ACHN (cell line): Measurements from ENCODE around the gene FOLR2.
"Not testable (repeated sequence)": the region's sequence is repeated elsewhere in the genome, so short reads cannot be mapped to it uniquely, and the experiment has no call there.

Source experiments
- DNase-seq: peaks from one replicate; pipeline ENCODE4 v3.0.0-alpha.2; 2015
- in situ Hi-C: cut with HindIII; loops from 2 replicates; pipeline ENCODE4 v1.10.0; 2017; ENCODE audit warnings: low sequenced_read_pairs, low pct_ligation_motif_present, low pct_unique_long_range_greater_than_20kb

Gene FOLR2

GRCh38 chr11:72216638-72217037 lies at the start of gene FOLR2:
Gene FOLR2 (plus strand): TSS chr11:72216794. CDS start chr11:72218585, 1,791 bp downstream.
- in situ Hi-C loops = no loop called here
- no peak for DNase-seq

- in situ Hi-C loops, DNase-seq: not testable (repeated sequence)
Measured at GRCh38 chr11:72169046-72169555, 47.5 kb upstream of the FOLR2 start.

- in situ Hi-C loops, DNase-seq: not testable (repeated sequence)
Measured at GRCh38 chr11:72169754-72170153, 46.8 kb upstream of the FOLR2 start.

- in situ Hi-C loops = not testable (repeated sequence)
Measured at GRCh38 chr11:72172043-72172442, 44.6 kb upstream of the FOLR2 start.

GRCh38 chr11:72173291-72173690 lies 43.3 kb upstream of the FOLR2 start:
- in situ Hi-C loops = no loop called here

More at GRCh38 chr11:72172043-72172442, 44.6 kb upstream of the FOLR2 start:
- not testable (repeated sequence) for DNase-seq

GRCh38 chr11:72174302-72175070 lies 42.1 kb upstream of the FOLR2 start:
- no peak for DNase-seq
- in situ Hi-C loops = no loop called here

More at GRCh38 chr11:72173291-72173690, 43.3 kb upstream of the FOLR2 start:
- DNase-seq = no peak

GRCh38 chr11:72177656-72178055 lies 38.9 kb upstream of the FOLR2 start:
- in situ Hi-C loops = no loop called here

GRCh38 chr11:72179049-72179803 lies 37.4 kb upstream of the FOLR2 start:
- DNase-seq = no peak
- in situ Hi-C loops = no loop called here

More at GRCh38 chr11:72177656-72178055, 38.9 kb upstream of the FOLR2 start:
- DNase-seq = no peak

GRCh38 chr11:72179804-72180396 lies 36.7 kb upstream of the FOLR2 start:
- in situ Hi-C loops = no loop called here
- peak; percentile 20 for DNase-seq

- peak; percentile 5 for DNase-seq
- in situ Hi-C loops = not testable (repeated sequence)
Measured at GRCh38 chr11:72180892-72181552, 35.6 kb upstream of the FOLR2 start.

- DNase-seq = peak; percentile 43
- in situ Hi-C loops = not testable (repeated sequence)
Measured at GRCh38 chr11:72181553-72181958, 35.0 kb upstream of the FOLR2 start.

GRCh38 chr11:72188267-72188666 lies 28.3 kb upstream of the FOLR2 start:
- in situ Hi-C loops = no loop called here

GRCh38 chr11:72189455-72190250 lies 26.9 kb upstream of the FOLR2 start:
- peak; percentile 30 for DNase-seq
- in situ Hi-C loops = no loop called here

More at GRCh38 chr11:72188267-72188666, 28.3 kb upstream of the FOLR2 start:
- DNase-seq = no peak

- DNase-seq = no peak
- in situ Hi-C loops = no loop called here
Measured at GRCh38 chr11:72190631-72191071, 25.9 kb upstream of the FOLR2 start.

- in situ Hi-C loops = no loop called here
- no peak for DNase-seq
Measured at GRCh38 chr11:72191961-72192381, 24.6 kb upstream of the FOLR2 start, which contains the start of gene FOLR1. Gene FOLR1 (plus strand): TSS chr11:72192140. CDS start chr11:72192174, 34 bp downstream.

GRCh38 chr11:72195518-72196270 lies 20.9 kb upstream of the FOLR2 start:
- no peak for DNase-seq
- in situ Hi-C loops = no loop called here

GRCh38 chr11:72201445-72201844 lies 15.1 kb upstream of the FOLR2 start:
- in situ Hi-C loops = not testable (repeated sequence)

More at GRCh38 chr11:72201445-72201844, 15.1 kb upstream of the FOLR2 start:
- not testable (repeated sequence) for DNase-seq
